CD4-positive, CD25-positive, alpha-beta regulatory T cell (primary cell): ENCODE results near the gene ARL5A. TPM values are rescaled to one million over a fixed set of nuclear protein-coding genes. Genes with fewer than 3 reads are reported as not detected.

Source experiments
- ATAC-seq, 2 donors: fragments of 150-1000 bp; cut with Tn5 transposase; one replicate each; pipeline ENCODE4 v1.10.0; 2021; ENCODE audit warnings: low read depth in 2 of 2, moderate number of reproducible peaks in 2 of 2, moderate library complexity in 1 of 2
- DNase-seq, 3 donors: peaks; one replicate each; pipeline versions ENCODE4 v3.0.0 to v3.0.0-alpha.2; 2012 to 2022; ENCODE audit warnings: mixed read lengths in 1 of 3
- H3K27ac ChIP-seq: one replicate; pipeline ENCODE4 v1.7.0; 2013; ENCODE audit warnings: mild to moderate bottlenecking, low read length; ENCODE audit not compliant: insufficient read depth, poor library complexity, severe bottlenecking
- H3K27me3 ChIP-seq: one replicate; pipeline ENCODE4 v1.7.0; 2013; ENCODE audit warnings: low read length; ENCODE audit not compliant: control insufficient read depth, insufficient read depth
- H3K36me3 ChIP-seq: one replicate; pipeline ENCODE4 v1.7.0; 2013; ENCODE audit warnings: mild to moderate bottlenecking, low read length, moderate library complexity; ENCODE audit not compliant: control insufficient read depth, insufficient read depth
- H3K4me1 ChIP-seq: 2 replicates; pipeline ENCODE4 v1.7.0; 2013; ENCODE audit warnings: mild to moderate bottlenecking, low read length; ENCODE audit not compliant: insufficient read depth, control insufficient read depth, poor library complexity, severe bottlenecking
- H3K4me3 ChIP-seq: one replicate; pipeline ENCODE4 v1.7.0; 2013; ENCODE audit warnings: low read depth, mild to moderate bottlenecking, low read length, moderate library complexity
- H3K9me3 ChIP-seq, 2 experiments: 1 replicate in 1 of 2; 2 replicates in 1 of 2; pipeline ENCODE4 v1.7.0; 2013; ENCODE audit warnings: low read length in 2 of 2, mild to moderate bottlenecking in 1 of 2, moderate library complexity in 1 of 2; ENCODE audit not compliant: control insufficient read depth in 2 of 2
- H3K27ac Mint-ChIP-seq, 3 donors: one replicate each; pipeline ENCODE4 v1.8.0; 2020 to 2022; ENCODE audit warnings: mild to moderate bottlenecking in 3 of 3, mixed read lengths in 3 of 3, moderate library complexity in 2 of 3
- H3K27me3 Mint-ChIP-seq: one replicate; pipeline ENCODE4 v1.8.0; 2022; ENCODE audit warnings: mild to moderate bottlenecking, mixed read lengths
- H3K36me3 Mint-ChIP-seq: one replicate; pipeline ENCODE4 v1.8.0; 2020; ENCODE audit warnings: mixed read lengths
- H3K4me1 Mint-ChIP-seq, 4 donors: one replicate each; pipeline ENCODE4 v1.8.0; 2020 to 2022; ENCODE audit warnings: mixed read lengths in 4 of 4, mild to moderate bottlenecking in 1 of 4
- H3K4me3 Mint-ChIP-seq, 4 donors: one replicate each; pipeline ENCODE4 v1.8.0; 2020 to 2022; ENCODE audit warnings: mild to moderate bottlenecking in 4 of 4, mixed read lengths in 4 of 4, moderate library complexity in 3 of 4
- H3K9me3 Mint-ChIP-seq, 7 donors: one replicate each; pipeline ENCODE4 v1.8.0; 2020 to 2022; ENCODE audit warnings: mixed read lengths in 7 of 7, mild to moderate bottlenecking in 3 of 7, moderate library complexity in 2 of 7
- polyA plus RNA-seq, 4 donors: library from polyadenylated mRNA; unstranded; fragments of 300-500 nt; fragmentation: Illumina TruSeq; gene quantifications; one replicate each; pipeline ENCODE4 v1.2.3, GENCODE V29; 2021
- total RNA-seq: library from RNA; stranded (reverse); gene quantifications from one replicate; pipeline ENCODE4 v1.2.3, GENCODE V29; 2022

ARL5A gene
- total and polyA plus RNA-seq, 5 donors from 2014 or later = 27.3 to 90.5 (median 68.2) TPM

DNA sequence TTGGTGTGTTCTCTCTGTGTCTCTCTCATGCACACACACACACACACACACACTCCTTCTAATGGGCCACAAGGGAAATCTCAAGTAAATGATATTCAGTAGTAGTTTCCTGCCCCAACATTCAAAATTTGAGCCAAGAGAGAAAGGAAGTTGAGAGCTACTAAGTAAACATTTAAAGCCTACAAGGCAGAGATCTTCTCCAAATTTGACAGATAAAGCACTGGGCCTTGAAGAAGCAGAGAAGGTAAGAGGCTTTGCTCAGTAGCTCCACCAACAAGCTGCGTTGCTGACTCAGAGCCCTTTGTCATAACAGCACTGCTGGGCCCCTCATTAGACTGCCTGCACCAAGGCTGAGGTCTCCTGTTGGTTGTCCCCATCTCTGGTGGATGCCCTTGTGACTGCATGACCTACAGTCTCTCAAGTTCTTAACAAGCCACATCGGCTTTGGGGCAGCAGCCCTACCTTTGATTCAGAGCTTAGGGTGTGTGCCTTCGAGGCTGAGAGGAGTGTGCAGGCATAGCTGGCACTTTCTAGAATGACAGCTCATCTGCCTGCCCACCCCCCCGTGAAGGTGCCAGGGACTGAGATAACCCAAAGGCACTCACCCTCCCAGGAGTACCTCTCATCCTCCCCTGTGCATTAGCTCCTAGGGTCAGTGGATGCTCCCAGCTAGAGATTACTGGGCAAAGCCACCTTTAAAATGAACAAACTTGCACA is 61.6 kb downstream of the ARL5A start:
- ATAC-seq = peak; percentile 54 to 60
- Mint-ChIP-seq H3K9me3 (peaks cover 0 to 7% (median 0%) of the 10 kb centered on the region in 7 donors), H3K4me1 (peaks cover 6 to 18% (median 12%) of the 10 kb centered on the region in 4 donors), H3K36me3 (peaks cover 19% of the 10 kb centered on the region), H3K4me3 (no peak overlapping the region), H3K27me3 (no peaks in the 10 kb centered on the region), H3K27ac (peak overlapping the region; percentile 20 to 69 (median 65))
- Histone ChIP-seq H3K4me3 (no peak overlapping the region), H3K36me3 (no peaks in the 10 kb centered on the region), H3K27ac (no peak overlapping the region), H3K4me1 (peaks cover 6% of the 10 kb centered on the region), H3K27me3 (no peaks in the 10 kb centered on the region), H3K9me3 (no peaks in the 10 kb centered on the region)
- DNase-seq = peak in 1 of 3 donors; percentile 40

GRCh38 chr2:151765760-151766410 is 62.3 kb downstream of the ARL5A start:
- Mint-ChIP-seq H3K27ac (peak overlapping the region in 2 of 3 donors; percentile 65 to 69), H3K27me3 (no peaks in the 10 kb centered on the region), H3K4me3 (no peak overlapping the region), H3K9me3 (peaks cover 0 to 7% (median 0%) of the 10 kb centered on the region in 7 donors), H3K4me1 (peaks cover 6 to 18% (median 12%) of the 10 kb centered on the region in 4 donors), H3K36me3 (peaks cover 19% of the 10 kb centered on the region)
- no peaks in the 10 kb centered on the region for H3K27me3 ChIP-seq
- H3K4me1 ChIP-seq = peaks cover 6% of the 10 kb centered on the region
- H3K27ac ChIP-seq = no peak overlapping the region
- ATAC-seq (peak in 1 of 2 donors; percentile 22), DNase-seq (no peak)
- H3K4me3 ChIP-seq = no peak overlapping the region
- no peaks in the 10 kb centered on the region for H3K36me3 ChIP-seq
- no peaks in the 10 kb centered on the region for H3K9me3 ChIP-seq

DNA sequence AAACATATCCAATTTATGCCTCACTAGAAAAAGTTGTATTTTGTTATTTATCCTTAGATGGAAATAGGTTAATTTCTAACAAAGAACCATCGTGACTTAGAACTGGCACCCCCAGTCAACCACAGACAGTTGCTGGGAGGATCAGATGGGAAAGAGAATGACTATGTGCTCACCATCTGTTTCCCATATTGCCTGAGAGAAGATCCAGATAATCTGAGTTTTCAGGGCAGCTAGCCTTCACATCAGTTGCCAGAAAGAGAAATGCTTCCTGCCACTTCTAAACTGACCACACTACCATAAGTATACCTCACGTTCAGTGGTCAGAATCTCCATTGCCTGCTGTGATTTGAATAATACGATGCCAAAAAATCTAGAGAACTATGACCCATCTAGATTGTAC is 65.5 kb downstream of the ARL5A start:
- Histone ChIP-seq H3K4me1 (peaks cover 6% of the 10 kb centered on the region), H3K36me3 (no peaks in the 10 kb centered on the region), H3K27ac (no peak overlapping the region), H3K27me3 (no peaks in the 10 kb centered on the region), H3K4me3 (no peak overlapping the region), H3K9me3 (no peaks in the 10 kb centered on the region)
- H3K9me3 Mint-ChIP-seq = no peaks in the 10 kb centered on the region
- H3K27me3 Mint-ChIP-seq = no peaks in the 10 kb centered on the region
- peaks cover 6 to 18% (median 12%) of the 10 kb centered on the region in 4 donors for H3K4me1 Mint-ChIP-seq
- DNase-seq = no peak
- ATAC-seq = no peak
- no peak overlapping the region for H3K27ac Mint-ChIP-seq
- H3K4me3 Mint-ChIP-seq = no peak overlapping the region
- H3K36me3 Mint-ChIP-seq = peaks cover 16% of the 10 kb centered on the region

GRCh38 chr2:151761687-151762086 is 66.5 kb downstream of the ARL5A start:
- Histone ChIP-seq H3K36me3 (no peaks in the 10 kb centered on the region), H3K4me1 (peaks cover 5% of the 10 kb centered on the region), H3K27ac (no peak overlapping the region), H3K4me3 (no peak overlapping the region), H3K27me3 (no peaks in the 10 kb centered on the region), H3K9me3 (no peaks in the 10 kb centered on the region)
- Mint-ChIP-seq H3K27me3 (no peaks in the 10 kb centered on the region), H3K4me1 (peaks cover 6 to 13% (median 11%) of the 10 kb centered on the region in 4 donors), H3K27ac (no peak overlapping the region), H3K36me3 (peaks cover 21% of the 10 kb centered on the region), H3K9me3 (no peaks in the 10 kb centered on the region), H3K4me3 (no peak overlapping the region)
- DNase-seq (no peak), ATAC-seq (no peak)

DNA sequence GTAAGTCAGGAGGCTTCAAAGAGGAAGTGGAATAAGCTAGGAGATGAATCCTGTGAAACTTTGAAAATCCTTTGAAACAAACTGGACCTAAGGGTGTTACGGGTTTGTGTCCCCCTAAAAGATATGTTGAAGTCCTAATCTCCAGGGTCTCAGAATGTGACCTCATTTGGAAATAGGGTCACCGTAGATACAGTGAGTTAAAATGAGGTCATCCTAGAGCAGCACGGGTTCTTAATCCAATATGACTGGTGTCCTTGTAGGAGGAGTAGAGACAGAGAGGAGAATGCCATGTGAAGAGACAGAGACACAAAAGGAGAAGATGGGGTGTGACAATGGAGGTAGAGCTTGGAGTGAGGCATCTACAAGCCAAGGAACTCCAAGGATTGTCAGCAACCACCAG is 67.0 kb downstream of the ARL5A start:
- Histone ChIP-seq H3K27ac (no peak overlapping the region), H3K27me3 (no peaks in the 10 kb centered on the region), H3K9me3 (no peaks in the 10 kb centered on the region), H3K4me1 (peaks cover under 1% of the 10 kb centered on the region), H3K4me3 (no peak overlapping the region), H3K36me3 (no peaks in the 10 kb centered on the region)
- peaks cover 2 to 9% (median 6%) of the 10 kb centered on the region in 4 donors for H3K4me1 Mint-ChIP-seq
- peaks cover 25% of the 10 kb centered on the region for H3K36me3 Mint-ChIP-seq
- DNase-seq = no peak
- no peaks in the 10 kb centered on the region for H3K27me3 Mint-ChIP-seq
- H3K9me3 Mint-ChIP-seq = no peaks in the 10 kb centered on the region
- no peak for ATAC-seq
- no peak overlapping the region for H3K27ac Mint-ChIP-seq
- no peak overlapping the region for H3K4me3 Mint-ChIP-seq

DNA sequence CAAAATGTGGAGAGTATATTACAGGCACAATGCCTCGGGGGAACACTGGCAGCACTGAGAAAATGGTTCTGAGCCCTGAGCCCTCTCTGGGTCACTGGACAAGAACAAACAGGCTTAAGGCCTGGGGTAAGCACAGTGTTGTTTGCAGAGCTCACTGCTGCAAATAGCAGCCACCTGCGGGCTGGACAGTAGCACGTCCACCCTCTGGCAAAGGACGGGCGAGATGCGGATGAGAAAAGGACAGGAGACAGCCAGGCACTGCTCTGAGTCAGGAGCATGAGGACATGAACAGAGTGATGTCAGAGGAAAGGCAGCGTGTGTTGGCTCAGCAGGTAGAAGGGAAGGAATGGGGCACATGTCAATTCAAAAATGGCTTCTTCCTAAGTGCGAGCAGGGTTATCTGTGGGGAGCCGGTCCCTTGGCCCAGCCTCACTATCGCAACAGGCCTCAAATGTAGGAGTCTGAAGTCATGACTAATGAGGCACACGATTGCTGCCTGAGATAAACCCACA is 68.0 kb downstream of the ARL5A start:
- no peaks in the 10 kb centered on the region for H3K9me3 ChIP-seq
- Mint-ChIP-seq H3K4me1 (peaks cover 0 to 3% (median 0%) of the 10 kb centered on the region in 4 donors), H3K4me3 (no peak overlapping the region), H3K9me3 (no peaks in the 10 kb centered on the region), H3K36me3 (peaks cover 19% of the 10 kb centered on the region), H3K27ac (no peak overlapping the region), H3K27me3 (no peaks in the 10 kb centered on the region)
- no peak for DNase-seq
- no peak overlapping the region for H3K4me3 ChIP-seq
- ATAC-seq = no peak
- H3K27me3 ChIP-seq = no peaks in the 10 kb centered on the region
- no peak overlapping the region for H3K27ac ChIP-seq
- no peaks in the 10 kb centered on the region for H3K4me1 ChIP-seq
- no peaks in the 10 kb centered on the region for H3K36me3 ChIP-seq

DNA sequence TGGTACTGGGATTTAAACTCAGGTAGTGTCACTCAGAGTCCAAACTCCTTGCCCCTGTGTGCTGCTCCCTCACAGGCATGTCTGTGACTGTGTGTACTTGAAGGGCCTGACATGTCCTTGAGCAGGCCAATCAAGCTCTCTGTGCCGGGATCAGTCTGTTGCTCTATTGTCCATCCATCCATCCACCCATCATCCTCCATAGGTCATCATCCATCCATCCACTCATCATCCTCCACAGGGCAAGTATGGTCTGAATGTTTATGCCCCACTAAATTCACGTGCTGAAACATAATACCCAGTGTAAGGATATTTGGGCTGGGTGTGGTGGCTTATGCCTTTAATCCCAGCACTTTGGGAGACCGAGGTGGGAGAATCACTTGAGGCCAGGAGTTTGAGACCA is 69.5 kb downstream of the ARL5A start:
- Mint-ChIP-seq H3K9me3 (no peaks in the 10 kb centered on the region), H3K36me3 (peaks cover 13% of the 10 kb centered on the region), H3K27ac (no peak overlapping the region), H3K27me3 (no peaks in the 10 kb centered on the region), H3K4me3 (no peak overlapping the region), H3K4me1 (peaks cover 0 to 2% (median 0%) of the 10 kb centered on the region in 4 donors)
- no peak overlapping the region for H3K4me3 ChIP-seq
- H3K27me3 ChIP-seq = no peaks in the 10 kb centered on the region
- H3K9me3 ChIP-seq = no peaks in the 10 kb centered on the region
- H3K36me3 ChIP-seq = no peaks in the 10 kb centered on the region
- no peak overlapping the region for H3K27ac ChIP-seq
- no peak for ATAC-seq
- no peaks in the 10 kb centered on the region for H3K4me1 ChIP-seq
- no peak for DNase-seq
